Muscle of leg (tissue), 16 donors: ENCODE measurements around the gene FAM83G. TPM values are rescaled to one million over a fixed set of nuclear protein-coding genes. Genes with fewer than 3 reads are reported as not detected.
"Not testable (repeated sequence)": the region's sequence is repeated elsewhere in the genome, so short reads cannot be mapped to it uniquely, and the experiment has no call there.

Experiments used
- DNase-seq: peaks from one replicate; pipeline ENCODE4 v3.0.0; 2013
- H3K27ac ChIP-seq: one replicate; pipeline ENCODE4 v1.5.1; 2013; ENCODE audit warnings: mild to moderate bottlenecking, low read length, control low read depth
- H3K27me3 ChIP-seq: one replicate; pipeline ENCODE4 v1.6.1; 2013; ENCODE audit warnings: low read length; ENCODE audit not compliant: control insufficient read depth, insufficient read depth
- H3K36me3 ChIP-seq: one replicate; pipeline ENCODE4 v1.6.1; 2013; ENCODE audit warnings: low read length; ENCODE audit not compliant: control insufficient read depth, insufficient read depth
- H3K4me1 ChIP-seq: one replicate; pipeline ENCODE4 v1.6.1; 2013; ENCODE audit warnings: low read length; ENCODE audit not compliant: control insufficient read depth, insufficient read depth
- H3K4me3 ChIP-seq: one replicate; pipeline ENCODE4 v1.5.1; 2013; ENCODE audit warnings: low read length, control low read depth
- H3K9me3 ChIP-seq: replicated peaks from 2 replicates; pipeline ENCODE4 v1.6.1; 2013; ENCODE audit warnings: low read depth, low read length; ENCODE audit not compliant: control insufficient read depth
- WGBS: methylation state at CpG from one replicate; pipeline ENCODE4 v1.1.5; 2013; ENCODE audit warnings: missing lambda C conversion rate; ENCODE audit not compliant: insufficient coverage; 5-methylcytosine and 5-hydroxymethylcytosine counted together
- long read RNA-seq, 11 donors: transcript quantifications; one replicate each; lab custom pipeline, GENCODE V29; 2026
- polyA plus RNA-seq, 8 donors: library from polyadenylated mRNA; unstranded; fragments of 120-200 nt; gene quantifications; one replicate each; pipeline versions ENCODE4 v1.2.1 to v1.2.3, GENCODE V29; 2013; ENCODE audit warnings: inconsistent platforms in 1 of 8, low replicate concordance in 1 of 8; ENCODE audit not compliant: insufficient read length in 8 of 8, insufficient read depth in 1 of 8
- total RNA-seq: library from RNA; stranded (reverse); fragments of 120-200 nt; gene quantifications from one replicate; pipeline ENCODE4 v1.2.4, GENCODE V29; 2013

Gene FAM83G, protein sequence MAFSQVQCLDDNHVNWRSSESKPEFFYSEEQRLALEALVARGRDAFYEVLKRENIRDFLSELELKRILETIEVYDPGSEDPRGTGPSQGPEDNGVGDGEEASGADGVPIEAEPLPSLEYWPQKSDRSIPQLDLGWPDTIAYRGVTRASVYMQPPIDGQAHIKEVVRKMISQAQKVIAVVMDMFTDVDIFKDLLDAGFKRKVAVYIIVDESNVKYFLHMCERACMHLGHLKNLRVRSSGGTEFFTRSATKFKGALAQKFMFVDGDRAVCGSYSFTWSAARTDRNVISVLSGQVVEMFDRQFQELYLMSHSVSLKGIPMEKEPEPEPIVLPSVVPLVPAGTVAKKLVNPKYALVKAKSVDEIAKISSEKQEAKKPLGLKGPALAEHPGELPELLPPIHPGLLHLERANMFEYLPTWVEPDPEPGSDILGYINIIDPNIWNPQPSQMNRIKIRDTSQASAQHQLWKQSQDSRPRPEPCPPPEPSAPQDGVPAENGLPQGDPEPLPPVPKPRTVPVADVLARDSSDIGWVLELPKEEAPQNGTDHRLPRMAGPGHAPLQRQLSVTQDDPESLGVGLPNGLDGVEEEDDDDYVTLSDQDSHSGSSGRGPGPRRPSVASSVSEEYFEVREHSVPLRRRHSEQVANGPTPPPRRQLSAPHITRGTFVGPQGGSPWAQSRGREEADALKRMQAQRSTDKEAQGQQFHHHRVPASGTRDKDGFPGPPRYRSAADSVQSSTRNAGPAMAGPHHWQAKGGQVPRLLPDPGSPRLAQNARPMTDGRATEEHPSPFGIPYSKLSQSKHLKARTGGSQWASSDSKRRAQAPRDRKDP
- total RNA-seq (0.27 TPM), polyA plus RNA-seq (1 to 10 TPM in 1 of 8 donors, under 1 TPM in 7; 0.11 to 1.4 (median 0.22) TPM)
- long read RNA-seq, donor 1 = 0 reads
- long read RNA-seq, donor 2 = 0 reads
- long read RNA-seq, donor 3 = 0 reads
- long read RNA-seq, donor 4 = 0 reads
- long read RNA-seq, donor 5 = 0 reads
- long read RNA-seq, donor 6 = 0 reads
- long read RNA-seq, donor 7 = 0 reads
- long read RNA-seq, donor 8 = 0 reads
- long read RNA-seq, donor 9 = 0 reads
- long read RNA-seq, donor 10 = 0 reads
- long read RNA-seq, donor 11 = 0 reads

DNA sequence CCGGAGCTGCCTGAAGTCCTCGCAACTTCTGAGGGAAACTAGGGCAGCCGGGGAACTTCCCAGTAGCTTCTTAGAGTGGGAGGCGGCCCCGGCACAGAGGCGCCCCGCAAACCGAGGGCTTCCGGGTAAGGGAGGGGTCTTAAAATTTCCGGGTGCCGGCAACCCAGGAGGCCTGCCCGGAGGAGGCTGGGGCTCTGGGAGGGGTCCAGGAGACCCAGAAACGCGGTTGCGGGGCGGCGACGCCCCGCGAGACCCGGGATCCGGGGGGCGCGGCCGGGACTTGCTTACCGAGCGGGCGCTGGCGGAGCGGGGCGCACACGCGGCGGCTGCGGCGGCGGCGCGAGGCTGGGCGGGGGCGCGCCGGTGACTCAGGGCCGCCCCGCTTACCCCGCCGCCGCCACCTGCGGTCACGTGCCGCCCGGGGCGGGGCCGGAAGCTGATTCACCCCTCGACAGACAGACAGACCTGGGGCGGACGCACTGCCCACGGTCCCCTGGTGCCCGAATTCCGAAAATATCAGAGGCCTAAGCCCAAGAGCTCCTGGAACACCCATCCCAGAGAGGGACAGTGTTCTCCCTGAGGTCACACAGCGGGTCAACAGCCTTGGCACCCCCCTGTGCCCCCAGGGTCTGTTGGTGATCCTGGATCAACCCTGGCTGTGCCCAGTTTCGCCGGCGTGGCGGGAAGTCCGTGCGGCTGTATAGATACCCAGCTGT lies at the start of gene FAM83G:
Gene FAM83G (minus strand): TSS at position 344 of the 716 bp plus-strand sequence. CDS start 723 bp downstream, outside the sequence.
- Histone ChIP-seq H3K4me1 (peaks cover 18% of the 10 kb centered on the region), H3K27me3 (peaks cover 33% of the 10 kb centered on the region), H3K9me3 (peaks cover 6% of the 10 kb centered on the region), H3K36me3 (no peaks in the 10 kb centered on the region), H3K4me3 (peak within 1 kb of the TSS; percentile 41), H3K27ac (no peak within 1 kb of the TSS)
- WGBS = 4% methylated on average over 67 of the region's 67 CpGs
- peak; percentile 39 for DNase-seq

DNA sequence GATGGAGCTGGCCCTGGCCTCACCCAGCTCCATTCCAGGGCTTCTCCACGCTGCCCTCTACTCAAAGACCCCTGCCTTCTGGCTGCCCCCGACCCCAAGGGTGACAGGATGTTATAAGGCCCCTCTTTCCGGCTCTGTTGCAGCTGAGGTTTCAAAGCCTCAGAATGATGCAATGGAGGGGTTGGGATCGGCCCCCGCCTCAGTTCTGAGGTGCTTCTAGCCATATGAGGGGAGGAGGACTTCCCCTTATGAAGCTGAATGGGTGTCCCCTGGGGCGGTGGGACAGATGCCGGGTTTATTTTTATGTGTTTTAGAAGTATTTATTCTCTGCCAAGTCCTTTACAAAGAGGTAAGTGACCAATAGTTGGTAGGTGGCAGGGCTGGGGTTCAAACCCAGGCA lies 44.3 kb upstream of the FAM83G start:
- H3K27me3 ChIP-seq, H3K27ac ChIP-seq, DNase-seq, H3K4me3 ChIP-seq, H3K36me3 ChIP-seq, H3K4me1 ChIP-seq, H3K9me3 ChIP-seq: not testable (repeated sequence)
- no CpG with 5 or more reads among the region's 7 CpGs for WGBS

DNA sequence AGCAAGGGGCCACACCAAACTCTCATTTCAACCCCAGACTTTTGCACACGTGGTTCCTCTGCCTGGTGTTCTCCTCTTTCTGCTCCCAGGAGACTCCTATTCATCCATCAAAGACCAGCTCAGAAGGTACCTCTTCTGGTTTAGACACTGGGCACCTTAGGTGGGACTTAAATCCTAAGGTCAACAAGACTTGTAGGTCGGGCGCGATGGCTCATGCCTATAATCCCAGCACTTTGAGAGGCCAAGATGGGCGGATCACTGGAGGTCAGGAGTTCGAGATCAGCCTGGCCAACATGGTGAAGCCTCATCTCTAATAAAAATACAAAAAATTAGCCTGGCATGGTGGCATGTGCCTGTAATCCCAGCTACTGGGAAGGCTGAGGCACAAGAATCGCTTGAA lies 42.9 kb upstream of the FAM83G start:
- WGBS = no CpG with 5 or more reads among the region's 7 CpGs
- H3K4me3 ChIP-seq, H3K36me3 ChIP-seq, H3K27me3 ChIP-seq, H3K9me3 ChIP-seq, H3K27ac ChIP-seq, DNase-seq, H3K4me1 ChIP-seq: not testable (repeated sequence)

DNA sequence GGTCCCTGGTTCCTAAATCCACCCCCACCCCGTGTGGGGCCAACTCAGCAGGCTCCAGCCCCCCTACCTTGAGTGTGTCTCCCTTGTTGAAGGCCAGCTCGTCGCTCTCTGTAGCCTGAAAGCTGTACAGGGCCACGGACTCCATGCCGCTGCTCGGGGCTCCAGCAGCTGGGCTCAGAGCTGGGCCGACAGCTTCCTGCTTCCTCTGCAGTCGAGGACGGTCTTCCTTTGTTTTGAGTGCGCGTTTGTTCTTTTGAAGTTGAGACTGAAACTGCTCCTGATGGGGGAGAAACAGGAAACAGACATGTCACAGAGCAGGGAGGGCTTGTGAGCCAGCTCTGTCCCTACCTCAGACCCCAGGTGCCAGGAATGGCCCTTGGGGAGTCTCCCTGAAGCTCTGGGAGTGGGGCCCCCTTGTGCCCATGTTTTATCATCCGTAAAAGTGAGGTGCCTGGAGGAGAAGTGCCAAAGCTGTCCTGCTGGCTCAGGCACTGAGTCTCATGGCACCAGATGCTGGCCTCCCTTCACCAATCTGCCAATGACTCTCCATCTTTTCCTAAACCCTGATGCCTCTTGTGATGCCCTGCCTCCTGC lies 42.3 kb upstream of the FAM83G start, which contains the start of gene GRAP:
Gene GRAP (minus strand): TSS at position 176 of the 594 bp plus-strand sequence. CDS start 31 bp downstream, at position 145.
- not testable (repeated sequence) for H3K4me3 ChIP-seq, DNase-seq, H3K27ac ChIP-seq, H3K36me3 ChIP-seq, H3K27me3 ChIP-seq, H3K4me1 ChIP-seq, H3K9me3 ChIP-seq
- no CpG with 5 or more reads among the region's 12 CpGs for WGBS

DNA sequence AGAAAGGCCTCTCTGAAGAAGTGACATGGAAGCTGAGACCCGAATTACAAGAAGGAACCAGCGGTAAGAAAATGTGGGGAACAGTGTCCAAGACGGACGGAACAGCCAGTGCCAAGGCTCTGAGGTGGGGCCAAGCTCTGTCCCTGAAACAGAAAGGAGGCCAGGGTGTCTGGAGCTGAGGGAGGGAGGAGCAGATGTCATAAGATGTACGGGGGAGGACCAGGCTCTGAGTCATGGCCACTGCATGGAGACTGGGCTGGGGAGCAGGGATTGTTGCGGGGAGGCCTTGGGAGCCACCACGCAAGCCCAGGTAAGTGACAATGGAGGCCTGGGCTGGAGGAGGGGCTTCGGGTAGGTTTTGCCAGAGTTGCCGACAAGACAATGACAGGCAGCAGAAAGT lies 40.1 kb upstream of the FAM83G start:
- not testable (repeated sequence) for DNase-seq, H3K27me3 ChIP-seq, H3K4me1 ChIP-seq, H3K4me3 ChIP-seq, H3K27ac ChIP-seq, H3K9me3 ChIP-seq, H3K36me3 ChIP-seq
- WGBS = no CpG with 5 or more reads among the region's 9 CpGs

DNA sequence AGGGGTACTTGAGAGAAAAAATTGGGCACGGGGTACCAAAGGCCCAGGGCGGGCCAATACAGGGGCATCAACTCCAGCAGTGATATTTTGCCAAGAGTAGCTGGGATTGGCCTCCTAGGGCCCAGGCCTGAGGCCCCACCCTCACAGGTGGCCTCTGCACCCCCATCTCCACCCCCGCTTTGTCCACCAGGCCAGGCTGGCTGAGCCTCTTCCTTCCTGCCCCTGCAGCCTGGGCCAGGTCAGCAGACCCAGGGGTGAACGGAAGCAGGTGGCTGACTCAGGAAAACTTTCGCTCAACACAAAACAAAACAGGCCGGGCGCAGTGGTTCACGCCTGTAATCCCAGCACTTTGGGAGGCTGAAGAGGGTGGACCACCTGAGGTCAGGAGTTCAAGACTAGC lies 38.5 kb upstream of the FAM83G start:
- not testable (repeated sequence) for H3K9me3 ChIP-seq, H3K4me3 ChIP-seq, H3K4me1 ChIP-seq, H3K27me3 ChIP-seq, H3K27ac ChIP-seq, DNase-seq, H3K36me3 ChIP-seq
- WGBS = no CpG with 5 or more reads among the region's 8 CpGs

DNA sequence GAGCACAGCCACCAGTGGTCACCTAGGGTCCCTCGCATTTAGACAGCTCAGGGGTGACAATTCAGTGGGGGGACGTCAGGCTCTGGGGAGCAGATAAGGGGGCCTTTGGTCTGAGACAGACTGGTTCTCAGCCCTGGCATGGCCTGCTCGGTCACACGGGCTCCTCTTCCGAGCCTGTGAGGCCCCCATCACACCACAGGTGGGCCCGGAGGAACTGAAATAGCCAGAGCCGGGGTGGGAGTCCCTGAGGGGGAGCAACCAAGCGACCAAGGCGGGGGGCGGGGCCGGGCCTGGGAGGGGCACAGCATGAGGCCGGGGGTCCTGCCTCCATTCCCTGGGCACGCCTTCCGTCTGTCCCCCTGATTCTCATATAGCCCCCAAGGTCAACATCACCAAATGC lies 37.8 kb upstream of the FAM83G start:
- H3K9me3 ChIP-seq, DNase-seq, H3K27me3 ChIP-seq, H3K4me1 ChIP-seq, H3K27ac ChIP-seq, H3K36me3 ChIP-seq, H3K4me3 ChIP-seq: not testable (repeated sequence)
- WGBS = no CpG with 5 or more reads among the region's 14 CpGs

DNA sequence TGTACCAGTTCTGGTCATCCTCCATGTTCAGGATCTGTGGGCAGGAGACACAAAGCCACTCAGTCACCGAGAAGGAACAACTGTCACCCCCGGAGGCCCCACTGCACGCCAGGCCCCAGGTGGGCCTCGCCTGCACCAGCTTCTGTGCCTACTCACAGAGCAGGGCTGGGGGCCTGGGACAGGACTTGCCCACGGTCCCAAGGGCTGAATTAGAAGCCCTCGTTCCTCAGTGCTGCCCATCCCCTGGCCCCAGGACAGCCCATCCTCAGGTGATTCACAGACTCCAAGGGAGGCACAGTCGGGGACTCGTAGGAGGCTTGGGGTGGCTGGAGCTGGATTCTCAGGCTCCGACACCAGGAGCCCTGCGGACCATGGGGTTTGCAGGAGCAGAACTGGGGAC lies 37.3 kb upstream of the FAM83G start:
- not testable (repeated sequence) for H3K9me3 ChIP-seq, H3K27ac ChIP-seq, H3K27me3 ChIP-seq, H3K4me3 ChIP-seq, H3K36me3 ChIP-seq, DNase-seq, H3K4me1 ChIP-seq
- WGBS = no CpG with 5 or more reads among the region's 10 CpGs

DNA sequence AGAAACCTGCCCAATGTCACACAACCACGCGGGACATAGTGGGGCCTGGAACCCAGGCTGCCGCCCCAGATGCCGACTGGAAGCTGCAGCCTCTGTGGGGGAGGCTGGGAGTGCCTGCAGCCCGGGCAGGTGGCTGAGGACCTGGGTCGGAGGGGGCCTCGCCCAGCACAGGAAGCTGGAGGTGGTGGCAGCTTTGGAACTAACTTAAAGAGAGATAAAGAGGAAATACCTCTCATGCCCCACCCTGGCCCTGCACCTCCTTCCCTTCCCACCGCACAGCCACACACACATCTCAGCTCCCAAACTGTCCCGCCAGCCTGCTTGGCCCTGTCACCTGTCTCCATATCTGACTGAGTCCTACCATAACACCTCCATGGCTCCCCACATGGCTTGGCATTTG lies 35.8 kb upstream of the FAM83G start:
- not testable (repeated sequence) for H3K27ac ChIP-seq, H3K4me3 ChIP-seq, H3K36me3 ChIP-seq, H3K27me3 ChIP-seq, DNase-seq, H3K4me1 ChIP-seq, H3K9me3 ChIP-seq
- WGBS = no CpG with 5 or more reads among the region's 9 CpGs
